ENCODE data around the gene DUSP9.

GRCh38 chrX:153631346-153631745, 15.7 kb upstream of the DUSP9 start:
- no peak for TF ChIP-seq EZH2 (IDR thresholded peaks at IDR 0.05)
- TF ChIP-seq CTCF (IDR thresholded peaks at IDR 0.05), result no peak
